Ishikawa (cell line): ENCODE data around the gene LVRN.

Experiments
- CREB1 ChIP-seq: IDR thresholded peaks from 2 replicates; pipeline ENCODE4 v1.6.1; 2012; ENCODE audit warnings: low read depth
- EP300 ChIP-seq: IDR thresholded peaks from 2 replicates; pipeline ENCODE4 v1.6.1; 2012; ENCODE audit warnings: borderline replicate concordance
- FOXM1 ChIP-seq: IDR thresholded peaks from 2 replicates; pipeline ENCODE4 v1.6.1; 2012; ENCODE audit warnings: low read depth, borderline replicate concordance
- RAD21 ChIP-seq: IDR thresholded peaks from 2 replicates; pipeline ENCODE4 v1.6.1; 2012; ENCODE audit warnings: low read depth
- TCF12 ChIP-seq: IDR thresholded peaks from 2 replicates; pipeline ENCODE4 v1.6.1; 2012; ENCODE audit warnings: low read depth
- YY1 ChIP-seq: IDR thresholded peaks from 2 replicates; pipeline ENCODE4 v1.6.1; 2012; ENCODE audit warnings: low read depth
- TF ChIP-seq, protein P1 (sequence below): IDR thresholded peaks from 2 replicates; pipeline ENCODE4 v1.6.1; 2012
- TF ChIP-seq, protein P2 (sequence below): IDR thresholded peaks from 2 replicates; pipeline ENCODE4 v1.6.1; 2012; ENCODE audit warnings: low read depth, mild to moderate bottlenecking

DNA sequence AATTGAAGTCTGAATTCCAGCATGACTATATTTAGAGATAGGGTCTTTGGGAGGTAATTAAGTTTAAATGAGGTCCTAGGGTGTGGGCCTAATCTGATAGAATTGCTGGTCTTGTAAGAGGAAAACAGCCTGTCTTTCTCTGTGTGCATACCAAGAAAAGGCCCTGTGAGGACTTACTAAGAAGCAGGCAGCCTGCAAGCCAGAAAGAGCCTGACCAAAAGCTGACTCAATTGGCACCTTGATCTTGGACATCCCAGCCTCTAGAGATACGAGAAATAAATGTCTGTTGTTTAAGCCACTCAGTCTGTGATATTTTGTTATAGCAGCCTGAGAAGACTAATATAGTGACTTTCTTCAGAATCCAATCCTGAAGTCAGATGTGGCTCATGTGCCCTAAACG is 84.5 kb downstream of the LVRN start:
- TF ChIP-seq, protein P1, sequence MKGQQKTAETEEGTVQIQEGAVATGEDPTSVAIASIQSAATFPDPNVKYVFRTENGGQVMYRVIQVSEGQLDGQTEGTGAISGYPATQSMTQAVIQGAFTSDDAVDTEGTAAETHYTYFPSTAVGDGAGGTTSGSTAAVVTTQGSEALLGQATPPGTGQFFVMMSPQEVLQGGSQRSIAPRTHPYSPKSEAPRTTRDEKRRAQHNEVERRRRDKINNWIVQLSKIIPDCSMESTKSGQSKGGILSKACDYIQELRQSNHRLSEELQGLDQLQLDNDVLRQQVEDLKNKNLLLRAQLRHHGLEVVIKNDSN: no peak
- no peak for TF ChIP-seq FOXM1
- no peak for TF ChIP-seq RAD21
- TF ChIP-seq YY1: no peak
- TF ChIP-seq, protein P2, sequence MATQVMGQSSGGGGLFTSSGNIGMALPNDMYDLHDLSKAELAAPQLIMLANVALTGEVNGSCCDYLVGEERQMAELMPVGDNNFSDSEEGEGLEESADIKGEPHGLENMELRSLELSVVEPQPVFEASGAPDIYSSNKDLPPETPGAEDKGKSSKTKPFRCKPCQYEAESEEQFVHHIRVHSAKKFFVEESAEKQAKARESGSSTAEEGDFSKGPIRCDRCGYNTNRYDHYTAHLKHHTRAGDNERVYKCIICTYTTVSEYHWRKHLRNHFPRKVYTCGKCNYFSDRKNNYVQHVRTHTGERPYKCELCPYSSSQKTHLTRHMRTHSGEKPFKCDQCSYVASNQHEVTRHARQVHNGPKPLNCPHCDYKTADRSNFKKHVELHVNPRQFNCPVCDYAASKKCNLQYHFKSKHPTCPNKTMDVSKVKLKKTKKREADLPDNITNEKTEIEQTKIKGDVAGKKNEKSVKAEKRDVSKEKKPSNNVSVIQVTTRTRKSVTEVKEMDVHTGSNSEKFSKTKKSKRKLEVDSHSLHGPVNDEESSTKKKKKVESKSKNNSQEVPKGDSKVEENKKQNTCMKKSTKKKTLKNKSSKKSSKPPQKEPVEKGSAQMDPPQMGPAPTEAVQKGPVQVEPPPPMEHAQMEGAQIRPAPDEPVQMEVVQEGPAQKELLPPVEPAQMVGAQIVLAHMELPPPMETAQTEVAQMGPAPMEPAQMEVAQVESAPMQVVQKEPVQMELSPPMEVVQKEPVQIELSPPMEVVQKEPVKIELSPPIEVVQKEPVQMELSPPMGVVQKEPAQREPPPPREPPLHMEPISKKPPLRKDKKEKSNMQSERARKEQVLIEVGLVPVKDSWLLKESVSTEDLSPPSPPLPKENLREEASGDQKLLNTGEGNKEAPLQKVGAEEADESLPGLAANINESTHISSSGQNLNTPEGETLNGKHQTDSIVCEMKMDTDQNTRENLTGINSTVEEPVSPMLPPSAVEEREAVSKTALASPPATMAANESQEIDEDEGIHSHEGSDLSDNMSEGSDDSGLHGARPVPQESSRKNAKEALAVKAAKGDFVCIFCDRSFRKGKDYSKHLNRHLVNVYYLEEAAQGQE: no peak
- TF ChIP-seq EP300: no peak
- no peak for TF ChIP-seq TCF12
- no peak for TF ChIP-seq CREB1
